ENCODE measurements around the gene SLC24A3. TPM values are rescaled to one million over a fixed set of nuclear protein-coding genes. Genes with fewer than 3 reads are reported as not detected.

Gene SLC24A3
- total and polyA plus RNA-seq, 2 experiments from 2014 or later: 0.81 to 2.5 TPM

GRCh38 chr20:19673575-19673974 lies 461.1 kb downstream of the SLC24A3 start:
- Mint-ChIP-seq H3K27me3 (ENCODE audit: insufficient read depth, low read depth, poor library complexity) (peaks cover 3% of the 10 kb centered on the region), H3K36me3 (ENCODE audit: low read depth) (peaks cover 12% of the 10 kb centered on the region; the same call in 2 of the 3 replicates), H3K4me1 (peaks cover 5% of the 10 kb centered on the region; the same call in 1 of the 3 replicates), H3K9me3 (peaks cover 14% of the 10 kb centered on the region), H3K4me3 (no peak overlapping the region), H3K27ac (no peak overlapping the region)
- H3K4me1 ChIP-seq (ENCODE audit: insufficient read depth): no peaks in the 10 kb centered on the region
- no peaks in the 10 kb centered on the region for H3K36me3 ChIP-seq (ENCODE audit: insufficient read depth)
- TF ChIP-seq ETS1 (IDR thresholded peaks at IDR 0.05) (no peak), STAT1 (IDR thresholded peaks at IDR 0.05; ENCODE audit: unreplicated experiment) (no peak), EZH2phosphoT487 (IDR thresholded peaks at IDR 0.05; ENCODE audit: unreplicated experiment) (no peak)
- H3F3A ChIP-seq (replicated peaks; ENCODE audit: low read depth): no peaks in the 10 kb centered on the region
- H3K27me3 ChIP-seq (ENCODE audit: insufficient read depth): no peaks in the 10 kb centered on the region
- no peak overlapping the region for H3K4me3 ChIP-seq
- no peak overlapping the region for H3K27ac ChIP-seq (ENCODE audit: low read depth)
- ATAC-seq (no peak), DNase-seq (ENCODE audit: low spot score) (no peak)
- H3K79me2 ChIP-seq (replicated peaks; ENCODE audit: insufficient read depth): no peaks in the 10 kb centered on the region
- no peaks in the 10 kb centered on the region for H4K20me1 ChIP-seq (replicated peaks; ENCODE audit: insufficient read depth)
- peaks cover 22% of the 10 kb centered on the region; the same call in 1 of the 2 replicates for H3K9me2 ChIP-seq (ENCODE audit: insufficient read depth)
- no peak overlapping the region for H2AFZ ChIP-seq
- no peak overlapping the region for H3K4me2 ChIP-seq

- TF ChIP-seq ETS1 (IDR thresholded peaks at IDR 0.05) (no peak), ZNF331 (CRISPR knock-in tag; IDR thresholded peaks at IDR 0.05; ENCODE audit: low read depth) (no peak), STAT1 (IDR thresholded peaks at IDR 0.05; ENCODE audit: unreplicated experiment) (no peak), NANOG (IDR thresholded peaks at IDR 0.05; ENCODE audit: borderline replicate concordance) (no peak), ZNF114 (CRISPR knock-in tag; IDR thresholded peaks at IDR 0.05) (no peak), JUNB (IDR thresholded peaks at IDR 0.05; ENCODE audit: unreplicated experiment) (no peak), CREB1 (CRISPR knock-in tag; IDR thresholded peaks at IDR 0.05; ENCODE audit: low read depth) (no peak)
- TF ChIP-seq, protein P1, sequence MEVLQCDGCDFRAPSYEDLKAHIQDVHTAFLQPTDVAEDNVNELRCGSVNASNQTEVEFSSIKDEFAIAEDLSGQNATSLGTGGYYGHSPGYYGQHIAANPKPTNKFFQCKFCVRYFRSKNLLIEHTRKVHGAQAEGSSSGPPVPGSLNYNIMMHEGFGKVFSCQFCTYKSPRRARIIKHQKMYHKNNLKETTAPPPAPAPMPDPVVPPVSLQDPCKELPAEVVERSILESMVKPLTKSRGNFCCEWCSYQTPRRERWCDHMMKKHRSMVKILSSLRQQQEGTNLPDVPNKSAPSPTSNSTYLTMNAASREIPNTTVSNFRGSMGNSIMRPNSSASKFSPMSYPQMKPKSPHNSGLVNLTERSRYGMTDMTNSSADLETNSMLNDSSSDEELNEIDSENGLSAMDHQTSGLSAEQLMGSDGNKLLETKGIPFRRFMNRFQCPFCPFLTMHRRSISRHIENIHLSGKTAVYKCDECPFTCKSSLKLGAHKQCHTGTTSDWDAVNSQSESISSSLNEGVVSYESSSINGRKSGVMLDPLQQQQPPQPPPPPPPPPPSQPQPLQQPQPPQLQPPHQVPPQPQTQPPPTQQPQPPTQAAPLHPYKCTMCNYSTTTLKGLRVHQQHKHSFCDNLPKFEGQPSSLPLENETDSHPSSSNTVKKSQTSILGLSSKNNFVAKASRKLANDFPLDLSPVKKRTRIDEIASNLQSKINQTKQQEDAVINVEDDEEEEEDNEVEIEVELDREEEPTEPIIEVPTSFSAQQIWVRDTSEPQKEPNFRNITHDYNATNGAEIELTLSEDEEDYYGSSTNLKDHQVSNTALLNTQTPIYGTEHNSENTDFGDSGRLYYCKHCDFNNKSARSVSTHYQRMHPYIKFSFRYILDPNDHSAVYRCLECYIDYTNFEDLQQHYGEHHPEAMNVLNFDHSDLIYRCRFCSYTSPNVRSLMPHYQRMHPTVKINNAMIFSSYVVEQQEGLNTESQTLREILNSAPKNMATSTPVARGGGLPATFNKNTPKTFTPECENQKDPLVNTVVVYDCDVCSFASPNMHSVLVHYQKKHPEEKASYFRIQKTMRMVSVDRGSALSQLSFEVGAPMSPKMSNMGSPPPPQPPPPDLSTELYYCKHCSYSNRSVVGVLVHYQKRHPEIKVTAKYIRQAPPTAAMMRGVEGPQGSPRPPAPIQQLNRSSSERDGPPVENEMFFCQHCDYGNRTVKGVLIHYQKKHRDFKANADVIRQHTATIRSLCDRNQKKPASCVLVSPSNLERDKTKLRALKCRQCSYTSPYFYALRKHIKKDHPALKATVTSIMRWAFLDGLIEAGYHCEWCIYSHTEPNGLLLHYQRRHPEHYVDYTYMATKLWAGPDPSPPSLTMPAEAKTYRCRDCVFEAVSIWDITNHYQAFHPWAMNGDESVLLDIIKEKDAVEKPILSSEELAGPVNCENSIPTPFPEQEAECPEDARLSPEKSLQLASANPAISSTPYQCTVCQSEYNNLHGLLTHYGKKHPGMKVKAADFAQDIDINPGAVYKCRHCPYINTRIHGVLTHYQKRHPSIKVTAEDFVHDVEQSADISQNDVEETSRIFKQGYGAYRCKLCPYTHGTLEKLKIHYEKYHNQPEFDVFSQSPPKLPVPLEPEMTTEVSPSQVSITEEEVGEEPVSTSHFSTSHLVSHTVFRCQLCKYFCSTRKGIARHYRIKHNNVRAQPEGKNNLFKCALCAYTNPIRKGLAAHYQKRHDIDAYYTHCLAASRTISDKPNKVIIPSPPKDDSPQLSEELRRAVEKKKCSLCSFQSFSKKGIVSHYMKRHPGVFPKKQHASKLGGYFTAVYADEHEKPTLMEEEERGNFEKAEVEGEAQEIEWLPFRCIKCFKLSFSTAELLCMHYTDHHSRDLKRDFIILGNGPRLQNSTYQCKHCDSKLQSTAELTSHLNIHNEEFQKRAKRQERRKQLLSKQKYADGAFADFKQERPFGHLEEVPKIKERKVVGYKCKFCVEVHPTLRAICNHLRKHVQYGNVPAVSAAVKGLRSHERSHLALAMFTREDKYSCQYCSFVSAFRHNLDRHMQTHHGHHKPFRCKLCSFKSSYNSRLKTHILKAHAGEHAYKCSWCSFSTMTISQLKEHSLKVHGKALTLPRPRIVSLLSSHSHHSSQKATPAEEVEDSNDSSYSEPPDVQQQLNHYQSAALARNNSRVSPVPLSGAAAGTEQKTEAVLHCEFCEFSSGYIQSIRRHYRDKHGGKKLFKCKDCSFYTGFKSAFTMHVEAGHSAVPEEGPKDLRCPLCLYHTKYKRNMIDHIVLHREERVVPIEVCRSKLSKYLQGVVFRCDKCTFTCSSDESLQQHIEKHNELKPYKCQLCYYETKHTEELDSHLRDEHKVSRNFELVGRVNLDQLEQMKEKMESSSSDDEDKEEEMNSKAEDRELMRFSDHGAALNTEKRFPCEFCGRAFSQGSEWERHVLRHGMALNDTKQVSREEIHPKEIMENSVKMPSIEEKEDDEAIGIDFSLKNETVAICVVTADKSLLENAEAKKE (CRISPR knock-in tag; IDR thresholded peaks at IDR 0.05): no peak
- TF ChIP-seq, protein P2, sequence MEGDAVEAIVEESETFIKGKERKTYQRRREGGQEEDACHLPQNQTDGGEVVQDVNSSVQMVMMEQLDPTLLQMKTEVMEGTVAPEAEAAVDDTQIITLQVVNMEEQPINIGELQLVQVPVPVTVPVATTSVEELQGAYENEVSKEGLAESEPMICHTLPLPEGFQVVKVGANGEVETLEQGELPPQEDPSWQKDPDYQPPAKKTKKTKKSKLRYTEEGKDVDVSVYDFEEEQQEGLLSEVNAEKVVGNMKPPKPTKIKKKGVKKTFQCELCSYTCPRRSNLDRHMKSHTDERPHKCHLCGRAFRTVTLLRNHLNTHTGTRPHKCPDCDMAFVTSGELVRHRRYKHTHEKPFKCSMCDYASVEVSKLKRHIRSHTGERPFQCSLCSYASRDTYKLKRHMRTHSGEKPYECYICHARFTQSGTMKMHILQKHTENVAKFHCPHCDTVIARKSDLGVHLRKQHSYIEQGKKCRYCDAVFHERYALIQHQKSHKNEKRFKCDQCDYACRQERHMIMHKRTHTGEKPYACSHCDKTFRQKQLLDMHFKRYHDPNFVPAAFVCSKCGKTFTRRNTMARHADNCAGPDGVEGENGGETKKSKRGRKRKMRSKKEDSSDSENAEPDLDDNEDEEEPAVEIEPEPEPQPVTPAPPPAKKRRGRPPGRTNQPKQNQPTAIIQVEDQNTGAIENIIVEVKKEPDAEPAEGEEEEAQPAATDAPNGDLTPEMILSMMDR (conservative IDR thresholded peaks at IDR 0.05; ENCODE audit: low read depth in 2 of 2): no peak
- peaks cover 19% of the 10 kb centered on the region; the same call in 2 of the 3 replicates for H3K36me3 Mint-ChIP-seq (ENCODE audit: low read depth)
- no peak overlapping the region for H3K27ac Mint-ChIP-seq
- Histone ChIP-seq H3K79me2 (replicated peaks; ENCODE audit: insufficient read depth) (no peaks in the 10 kb centered on the region), H3K4me2 (no peak overlapping the region), H3K9me2 (ENCODE audit: insufficient read depth) (peaks cover 16% of the 10 kb centered on the region; the same call in 1 of the 2 replicates), H3K27ac (ENCODE audit: low read depth) (no peak overlapping the region), H3K27me3 (ENCODE audit: insufficient read depth) (no peaks in the 10 kb centered on the region), H3K36me3 (ENCODE audit: insufficient read depth) (no peaks in the 10 kb centered on the region), H2AFZ (no peak overlapping the region), H4K20me1 (replicated peaks; ENCODE audit: insufficient read depth) (no peaks in the 10 kb centered on the region), H3F3A (replicated peaks; ENCODE audit: low read depth) (no peaks in the 10 kb centered on the region), H3K4me3 (no peak overlapping the region), H3K4me1 (ENCODE audit: insufficient read depth) (no peaks in the 10 kb centered on the region)
- peaks cover 5% of the 10 kb centered on the region for H3K27me3 Mint-ChIP-seq (ENCODE audit: insufficient read depth, low read depth, poor library complexity)
- peaks cover 2% of the 10 kb centered on the region; the same call in 1 of the 3 replicates for H3K4me1 Mint-ChIP-seq
- H3K4me3 Mint-ChIP-seq: no peak overlapping the region
- peaks cover 25% of the 10 kb centered on the region for H3K9me3 Mint-ChIP-seq
- ATAC-seq: no peak
- DNase-seq (ENCODE audit: low spot score): no peak
These were observed 463.8 kb downstream of the SLC24A3 start for GRCh38 chr20:19676202-19676601.
